ENCODE data around the gene BCL6B. TPM values are rescaled to one million over a fixed set of nuclear protein-coding genes. Genes with fewer than 3 reads are reported as not detected.

BCL6B gene
- total RNA-seq, 1 donor from 2014 or later, result not detected

GRCh38 chr17:7067198-7067597 is 44.3 kb downstream of the BCL6B start:
- H3K4me3 ChIP-seq (ENCODE audit: low read depth, low read length), result no peak overlapping the region
- TF ChIP-seq CTCF (conservative IDR thresholded peaks at IDR 0.05; ENCODE audit: low read depth, low read length), result no peak
- no peak for DNase-seq (ENCODE audit: low read depth)

DNA sequence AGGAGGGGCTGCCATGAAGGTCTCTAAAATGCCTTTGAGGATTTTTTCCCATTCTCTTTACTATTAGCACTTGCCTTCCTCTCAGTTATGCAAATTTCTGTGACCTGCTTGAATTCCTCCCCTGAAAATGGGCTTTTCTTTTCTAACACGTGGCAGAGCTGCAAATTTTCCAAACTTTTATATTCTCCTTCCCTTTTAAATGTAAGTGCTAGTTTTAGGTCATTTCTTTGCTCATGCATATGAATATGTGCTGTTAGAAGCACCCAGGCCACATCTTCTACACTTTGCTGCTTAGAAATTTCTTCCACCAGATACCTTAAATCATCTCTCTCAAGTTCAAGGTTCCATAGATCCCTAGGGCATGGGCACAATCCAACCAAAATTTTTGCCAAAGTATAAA is 45.4 kb downstream of the BCL6B start:
- TF ChIP-seq CTCF (conservative IDR thresholded peaks at IDR 0.05; ENCODE audit: low read depth, low read length), result no peak
- no peak for DNase-seq (ENCODE audit: low read depth)
- H3K4me3 ChIP-seq (ENCODE audit: low read depth, low read length), result no peak overlapping the region

DNA sequence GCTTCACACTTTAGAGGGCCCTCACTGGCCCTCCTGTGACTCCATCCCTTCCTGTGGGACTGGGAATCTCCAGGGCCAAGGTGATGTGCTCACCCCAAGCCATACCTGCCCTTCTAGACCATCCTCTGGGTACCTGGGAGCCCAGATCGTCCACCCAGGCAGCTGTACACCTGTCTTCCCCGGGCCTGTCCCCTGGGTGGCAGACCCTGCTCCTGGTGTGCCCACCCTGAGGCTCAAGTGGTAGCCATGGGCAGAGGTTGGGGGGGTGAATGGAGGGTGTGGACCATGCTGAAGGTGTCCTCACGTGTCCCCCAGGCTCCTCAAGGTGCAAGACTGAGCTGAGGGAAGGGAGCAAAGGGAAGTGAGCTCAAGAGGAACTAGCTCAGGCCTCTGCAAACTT is 47.9 kb downstream of the BCL6B start:
- TF ChIP-seq CTCF (conservative IDR thresholded peaks at IDR 0.05; ENCODE audit: low read depth, low read length), result no peak
- no peak for DNase-seq (ENCODE audit: low read depth)
- H3K4me3 ChIP-seq (ENCODE audit: low read depth, low read length), result no peak overlapping the region

- no peak for DNase-seq (ENCODE audit: low read depth)
- no peak overlapping the region for H3K4me3 ChIP-seq (ENCODE audit: low read depth, low read length)
- TF ChIP-seq CTCF (conservative IDR thresholded peaks at IDR 0.05; ENCODE audit: low read depth, low read length), result no peak
These were observed 49.6 kb downstream of the BCL6B start for GRCh38 chr17:7072406-7072805.

GRCh38 chr17:7074931-7075330 is 52.1 kb downstream of the BCL6B start:
- H3K4me3 ChIP-seq (ENCODE audit: low read depth, low read length), result no peak overlapping the region
- DNase-seq (ENCODE audit: low read depth), result no peak
- TF ChIP-seq CTCF (conservative IDR thresholded peaks at IDR 0.05; ENCODE audit: low read depth, low read length), result no peak

- TF ChIP-seq CTCF (conservative IDR thresholded peaks at IDR 0.05; ENCODE audit: low read depth, low read length), result no peak
- no peak for DNase-seq (ENCODE audit: low read depth)
- H3K4me3 ChIP-seq (ENCODE audit: low read depth, low read length), result no peak overlapping the region
These were observed 55.2 kb downstream of the BCL6B start for GRCh38 chr17:7077911-7078546.

DNA sequence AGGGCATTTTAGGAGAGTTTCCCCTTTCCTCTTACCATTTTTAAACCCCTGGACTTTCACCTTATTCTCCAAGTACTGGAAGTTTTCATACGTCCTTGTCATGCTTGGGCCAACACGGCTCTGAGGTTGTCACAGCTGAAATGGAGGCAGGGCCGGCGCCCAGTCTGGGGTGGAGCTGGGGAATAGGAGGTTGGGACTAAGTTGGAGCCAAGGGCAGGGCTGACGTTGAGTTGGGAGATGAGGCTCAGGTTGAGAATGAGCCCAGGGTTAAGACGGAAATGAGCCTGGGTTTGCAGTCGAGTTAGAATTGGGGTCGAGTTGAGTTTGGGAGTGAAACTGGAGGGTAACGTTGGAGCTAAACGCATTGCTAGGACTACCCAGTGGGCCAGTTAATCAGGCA is 55.9 kb downstream of the BCL6B start:
- TF ChIP-seq CTCF (conservative IDR thresholded peaks at IDR 0.05; ENCODE audit: low read depth, low read length), result no peak

More for the DNA sequence above, 55.9 kb downstream of the BCL6B start:
- H3K4me3 ChIP-seq (ENCODE audit: low read depth, low read length), result no peak overlapping the region
- no peak for DNase-seq (ENCODE audit: low read depth)

Measured in epithelial cell of proximal tubule (primary cell).